AG09309 (cell line): ENCODE data around the gene ENC1.

Experiments
- DNase-seq: peaks from one replicate; pipeline ENCODE4 v3.0.0-alpha.2; 2010; ENCODE audit warnings: low read depth
- H3K4me3 ChIP-seq: 2 replicates; pipeline ENCODE4 v1.5.1; 2011; ENCODE audit warnings: mild to moderate bottlenecking, low read depth, low read length, moderate library complexity; ENCODE audit not compliant: control insufficient read depth
- TF ChIP-seq, protein P1 (sequence below): IDR thresholded peaks from 2 replicates; pipeline ENCODE4 v1.5.1; 2011; ENCODE audit warnings: mild to moderate bottlenecking, low read depth, low read length, inconsistent platforms; ENCODE audit not compliant: insufficient read depth, control insufficient read depth; ENCODE audit errors: missing control alignments

The ENC1 gene

DNA sequence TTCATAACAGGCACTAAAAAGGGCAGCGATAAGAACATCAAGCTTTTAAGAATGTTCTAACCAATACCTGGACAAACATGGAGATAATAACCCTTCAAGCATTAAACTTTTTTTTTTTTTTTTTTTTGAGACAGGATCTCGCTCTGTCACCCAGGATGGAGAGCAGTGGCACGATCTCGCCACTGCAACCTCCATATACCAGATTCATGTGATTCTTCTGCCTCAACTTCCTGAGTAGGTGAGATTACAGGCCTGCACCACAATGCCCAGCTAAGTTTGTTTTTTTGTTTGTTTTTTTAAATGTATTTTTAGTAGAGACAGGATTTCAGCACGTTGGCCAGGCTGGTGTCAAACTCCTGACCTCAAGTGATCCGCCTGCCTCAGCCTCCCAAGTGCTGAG lies 14.7 kb upstream of the ENC1 start:
- DNase-seq, result no peak
- H3K4me3 ChIP-seq, result no peak overlapping the region
- TF ChIP-seq, protein P1, sequence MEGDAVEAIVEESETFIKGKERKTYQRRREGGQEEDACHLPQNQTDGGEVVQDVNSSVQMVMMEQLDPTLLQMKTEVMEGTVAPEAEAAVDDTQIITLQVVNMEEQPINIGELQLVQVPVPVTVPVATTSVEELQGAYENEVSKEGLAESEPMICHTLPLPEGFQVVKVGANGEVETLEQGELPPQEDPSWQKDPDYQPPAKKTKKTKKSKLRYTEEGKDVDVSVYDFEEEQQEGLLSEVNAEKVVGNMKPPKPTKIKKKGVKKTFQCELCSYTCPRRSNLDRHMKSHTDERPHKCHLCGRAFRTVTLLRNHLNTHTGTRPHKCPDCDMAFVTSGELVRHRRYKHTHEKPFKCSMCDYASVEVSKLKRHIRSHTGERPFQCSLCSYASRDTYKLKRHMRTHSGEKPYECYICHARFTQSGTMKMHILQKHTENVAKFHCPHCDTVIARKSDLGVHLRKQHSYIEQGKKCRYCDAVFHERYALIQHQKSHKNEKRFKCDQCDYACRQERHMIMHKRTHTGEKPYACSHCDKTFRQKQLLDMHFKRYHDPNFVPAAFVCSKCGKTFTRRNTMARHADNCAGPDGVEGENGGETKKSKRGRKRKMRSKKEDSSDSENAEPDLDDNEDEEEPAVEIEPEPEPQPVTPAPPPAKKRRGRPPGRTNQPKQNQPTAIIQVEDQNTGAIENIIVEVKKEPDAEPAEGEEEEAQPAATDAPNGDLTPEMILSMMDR, result no peak

DNA sequence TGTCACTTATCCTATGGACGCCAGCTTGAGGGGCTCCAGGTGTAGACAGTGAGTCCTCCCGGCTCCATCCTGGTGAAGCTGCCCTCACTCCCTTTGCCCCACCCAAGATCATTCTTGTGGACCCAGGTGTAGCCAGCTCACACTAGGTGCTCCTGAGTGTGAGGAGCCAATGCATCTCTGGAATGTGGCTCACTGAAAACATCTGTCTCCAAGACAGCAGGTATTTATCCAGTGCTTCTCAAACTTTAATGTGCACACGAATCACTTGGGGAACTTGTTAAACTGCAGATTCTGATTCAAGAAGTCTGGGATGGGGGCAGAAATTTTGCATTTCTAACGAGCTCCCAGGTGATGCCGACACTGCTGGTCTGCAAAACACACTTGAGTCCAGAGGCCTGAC lies 13.5 kb upstream of the ENC1 start:
- TF ChIP-seq, protein P1, result no peak
- H3K4me3 ChIP-seq, result no peak overlapping the region
- no peak for DNase-seq

DNA sequence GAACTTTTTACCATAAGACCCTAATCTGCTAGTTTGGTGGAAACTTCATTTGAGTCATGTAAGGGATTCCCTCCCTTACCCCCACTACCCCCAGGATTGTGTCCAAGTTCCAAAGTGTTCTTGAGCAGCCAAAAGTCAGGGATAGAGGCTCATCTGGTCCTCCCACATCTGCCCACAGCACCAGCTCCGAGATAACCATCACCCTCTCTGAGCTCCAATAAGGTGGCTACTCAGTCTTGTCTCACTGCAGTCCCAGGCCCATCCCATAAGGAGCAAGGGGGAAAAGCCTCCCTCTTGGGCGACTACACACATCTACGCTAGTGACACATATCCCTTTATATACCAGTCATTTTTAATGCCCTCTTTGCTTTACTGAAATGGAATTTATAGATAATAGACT lies 12.0 kb upstream of the ENC1 start:
- no peak for DNase-seq
- H3K4me3 ChIP-seq, result no peak overlapping the region
- TF ChIP-seq, protein P1, result no peak

DNA sequence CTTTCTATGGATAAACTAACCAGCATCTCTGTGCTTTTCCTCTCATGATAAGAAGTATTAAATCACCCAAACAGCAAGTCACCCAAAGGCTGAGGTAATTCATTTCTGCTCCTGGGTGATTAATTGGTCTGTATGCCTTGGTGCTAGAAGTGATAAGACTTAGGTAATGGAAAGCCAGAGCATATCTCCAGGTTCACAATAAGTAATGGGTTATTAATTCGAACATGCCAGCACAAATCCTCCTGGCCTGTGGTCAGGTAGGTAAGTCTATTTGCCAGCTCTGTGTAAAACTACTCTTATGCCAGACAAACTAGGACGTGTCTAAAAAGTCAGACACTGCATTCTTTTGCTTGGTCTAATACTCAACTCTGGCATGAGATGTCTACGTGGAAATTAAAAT lies 11.2 kb upstream of the ENC1 start:
- H3K4me3 ChIP-seq, result no peak overlapping the region
- TF ChIP-seq, protein P1, result no peak
- no peak for DNase-seq

DNA sequence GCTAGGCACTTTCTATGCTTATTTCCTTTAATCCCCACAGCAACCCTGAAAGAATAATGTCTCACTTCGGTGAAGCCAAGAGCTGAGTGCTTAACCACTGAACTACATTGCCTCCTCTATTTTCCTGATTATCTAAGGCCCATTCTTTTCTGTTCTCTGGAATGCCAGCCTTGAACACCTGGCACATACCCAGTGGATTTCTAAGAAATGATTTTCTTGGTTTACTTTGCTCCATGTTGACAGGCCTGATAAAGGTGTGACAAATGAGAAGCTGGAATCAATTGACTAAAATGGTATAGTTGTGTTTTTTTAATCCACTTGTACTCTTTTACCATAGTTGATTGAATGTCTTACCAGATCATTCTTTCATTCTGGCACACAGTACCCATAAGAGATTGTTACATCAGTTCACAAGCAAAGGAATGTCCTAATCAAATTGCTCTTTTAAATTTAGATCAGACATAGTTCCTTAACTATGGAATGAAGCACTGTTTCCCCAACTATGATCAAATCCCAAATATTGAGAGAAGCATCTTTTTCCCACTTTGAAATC lies 9.0 kb upstream of the ENC1 start:
- TF ChIP-seq, protein P1, result no peak
- H3K4me3 ChIP-seq, result no peak overlapping the region
- DNase-seq, result no peak

DNA sequence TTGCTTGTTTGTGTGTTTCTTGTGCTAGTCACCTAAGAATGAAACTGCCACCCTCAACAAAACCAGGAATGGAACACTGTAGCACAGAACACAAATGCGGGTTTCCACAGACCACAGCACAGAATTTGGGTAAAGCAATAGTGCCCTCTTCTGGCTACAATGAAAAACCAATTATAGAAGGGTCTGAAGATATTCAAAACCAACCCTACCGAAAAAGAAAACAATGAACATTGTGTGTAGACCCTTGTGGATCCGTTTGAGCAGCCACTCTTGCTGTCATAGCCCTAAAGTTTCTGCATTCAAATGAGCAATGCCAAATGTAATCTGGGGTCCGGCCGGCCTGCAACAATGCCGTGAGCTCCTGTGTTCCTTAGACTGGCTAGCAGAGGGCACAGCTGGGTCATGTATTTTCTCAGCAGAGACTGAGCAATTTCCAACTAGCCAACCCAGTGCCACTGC lies 8.3 kb upstream of the ENC1 start:
- H3K4me3 ChIP-seq, result no peak overlapping the region
- no peak for DNase-seq

DNA sequence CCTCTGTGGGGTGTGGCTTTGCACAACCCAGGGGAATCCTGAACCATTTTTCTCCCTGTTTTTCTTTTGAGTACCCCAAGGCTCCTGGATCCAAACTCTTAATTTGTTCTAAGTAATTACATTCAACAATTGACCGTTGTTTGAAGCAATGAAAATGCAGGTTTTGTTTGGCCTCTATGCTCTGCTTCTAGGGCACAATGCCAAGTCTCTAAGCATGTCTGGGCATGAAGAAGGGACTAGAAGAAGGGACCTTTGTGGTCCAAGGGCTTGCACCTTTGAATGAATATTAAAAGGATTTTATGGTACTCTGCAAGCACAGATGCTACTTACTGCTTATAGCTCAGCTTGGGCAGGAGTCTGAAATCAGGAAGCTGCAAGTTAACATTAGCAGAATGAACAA lies 6.6 kb upstream of the ENC1 start:
- no peak overlapping the region for H3K4me3 ChIP-seq
- TF ChIP-seq, protein P1, result no peak
- no peak for DNase-seq

More for the DNA sequence above, 8.3 kb upstream of the ENC1 start:
- TF ChIP-seq, protein P1, result peak; percentile 67
